Activated CD4-positive, alpha-beta T cell treated with anti-CD3 and anti-CD28 coated beads for 24 hours (primary cell): ENCODE measurements around the gene ATP6V0A1.
"Not testable (repeated sequence)": the region's sequence is repeated elsewhere in the genome, so short reads cannot be mapped to it uniquely, and the experiment has no call there.

Experiments
- DNase-seq, 2 donors: peaks; one replicate each; pipeline ENCODE4 v3.0.0-alpha.2; 2020; ENCODE audit warnings: low read depth in 2 of 2

ATP6V0A1 gene

GRCh38 chr17:42476411-42476810 is 17.7 kb downstream of the ATP6V0A1 start:
- no peak for DNase-seq

DNA sequence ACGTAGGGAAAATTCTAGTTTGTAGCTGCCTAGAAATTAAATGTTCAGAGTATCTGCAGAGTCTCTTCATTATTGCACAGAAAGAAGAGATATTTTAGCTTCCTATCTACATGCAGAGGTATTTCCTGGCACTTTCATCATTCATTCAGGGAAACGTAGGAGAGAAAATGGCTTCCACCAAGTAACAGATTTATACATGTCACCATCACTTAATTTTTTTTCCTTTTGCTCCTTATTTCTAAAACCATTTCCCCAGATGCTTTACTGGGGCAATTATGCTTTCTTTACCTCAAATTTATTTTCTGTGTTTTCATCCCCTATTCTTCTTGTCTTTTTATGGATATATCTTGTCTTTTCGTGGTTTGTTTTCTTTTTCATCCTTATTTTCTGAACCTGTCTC is 18.5 kb downstream of the ATP6V0A1 start:
- DNase-seq, result no peak

DNA sequence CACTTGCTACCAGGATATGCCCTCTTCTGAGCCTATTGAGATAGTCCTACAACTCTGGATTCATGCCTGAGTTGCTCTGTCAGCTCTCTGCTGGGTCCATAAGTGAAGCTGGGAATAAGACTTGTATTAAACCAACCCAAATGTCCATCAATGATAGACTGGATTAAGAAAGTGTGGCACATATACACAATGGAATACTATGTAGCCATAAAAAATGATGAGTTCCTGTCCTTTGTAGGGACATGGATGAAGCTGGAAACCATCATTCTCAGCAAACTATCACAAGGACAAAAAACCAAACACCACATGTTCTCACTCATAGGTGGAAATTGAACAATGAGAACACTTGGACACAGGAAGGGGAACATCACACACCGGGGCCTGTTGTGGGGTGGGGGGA is 19.1 kb downstream of the ATP6V0A1 start:
- not testable (repeated sequence) for DNase-seq

DNA sequence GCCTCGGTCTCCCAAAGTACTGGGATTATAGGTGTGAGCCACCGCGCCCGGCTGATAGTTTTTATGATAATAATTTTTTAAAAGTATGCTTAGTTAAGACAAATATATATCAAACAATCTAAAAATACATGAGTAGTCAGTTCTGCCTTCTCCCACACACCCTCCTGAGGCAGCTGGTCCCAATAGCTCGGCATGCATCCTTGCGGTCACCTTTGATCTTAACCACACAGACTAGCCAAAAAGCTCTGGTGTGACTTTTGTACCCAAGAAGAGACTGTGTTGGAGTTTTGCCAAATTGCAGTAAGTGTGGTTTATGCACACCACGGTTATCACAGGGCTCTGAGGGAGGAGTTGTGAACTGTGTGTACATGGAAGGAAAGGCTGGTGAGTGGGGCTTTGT is 25.6 kb downstream of the ATP6V0A1 start:
- peak; percentile 44 to 57 for DNase-seq

GRCh38 chr17:42485680-42486079 is 27.0 kb downstream of the ATP6V0A1 start:
- no peak for DNase-seq

DNA sequence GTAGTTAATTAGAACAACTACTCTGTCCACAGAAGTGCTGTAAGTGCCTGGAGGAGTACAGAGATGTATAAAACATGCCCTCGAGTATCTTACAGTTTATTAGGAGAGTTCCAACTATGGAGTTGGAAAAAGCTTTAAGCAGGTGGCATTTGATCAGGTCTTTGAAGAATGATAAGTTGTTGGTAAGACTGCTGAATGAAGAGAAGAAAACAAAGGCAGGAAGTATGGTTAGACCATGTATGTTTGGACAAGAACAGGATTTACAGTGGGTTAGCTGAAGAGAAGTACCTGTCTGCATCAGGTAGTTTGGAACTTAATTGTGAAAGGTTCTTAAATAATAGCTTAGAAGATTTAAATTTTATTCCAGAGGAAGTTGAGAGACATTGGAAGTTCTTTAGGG is 29.4 kb downstream of the ATP6V0A1 start:
- no peak for DNase-seq

- DNase-seq, result no peak
These were observed 34.6 kb downstream of the ATP6V0A1 start for GRCh38 chr17:42493319-42493718.

GRCh38 chr17:42494673-42495072 is 36.0 kb downstream of the ATP6V0A1 start:
- no peak for DNase-seq

- DNase-seq, result no peak
These were observed 40.1 kb downstream of the ATP6V0A1 start for GRCh38 chr17:42498828-42499227.

DNA sequence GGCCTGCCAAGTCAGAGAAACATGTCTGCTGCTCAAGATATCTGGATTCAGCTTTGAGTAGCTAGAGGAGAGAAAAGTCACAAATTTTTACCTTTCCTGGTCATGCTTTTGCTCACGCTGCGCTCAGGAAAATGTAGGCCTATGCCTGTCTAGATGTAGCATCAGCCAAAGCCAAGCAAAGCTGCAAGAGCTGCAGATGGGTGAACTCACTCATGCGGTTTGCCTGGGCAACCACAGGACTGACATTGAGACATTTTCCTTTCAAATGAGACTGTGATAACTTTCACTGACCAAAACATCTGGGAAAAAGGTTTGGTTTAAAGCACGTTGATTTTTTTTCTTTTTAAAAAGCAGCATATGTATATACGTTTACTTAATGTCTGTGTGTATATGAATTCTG is 43.4 kb downstream of the ATP6V0A1 start:
- DNase-seq, result no peak

- no peak for DNase-seq
These were observed 44.2 kb downstream of the ATP6V0A1 start for GRCh38 chr17:42502926-42503325.

GRCh38 chr17:42507671-42508070 is 49.0 kb downstream of the ATP6V0A1 start:
- no peak for DNase-seq

GRCh38 chr17:42508426-42509165 is 49.9 kb downstream of the ATP6V0A1 start:
- no peak for DNase-seq

DNA sequence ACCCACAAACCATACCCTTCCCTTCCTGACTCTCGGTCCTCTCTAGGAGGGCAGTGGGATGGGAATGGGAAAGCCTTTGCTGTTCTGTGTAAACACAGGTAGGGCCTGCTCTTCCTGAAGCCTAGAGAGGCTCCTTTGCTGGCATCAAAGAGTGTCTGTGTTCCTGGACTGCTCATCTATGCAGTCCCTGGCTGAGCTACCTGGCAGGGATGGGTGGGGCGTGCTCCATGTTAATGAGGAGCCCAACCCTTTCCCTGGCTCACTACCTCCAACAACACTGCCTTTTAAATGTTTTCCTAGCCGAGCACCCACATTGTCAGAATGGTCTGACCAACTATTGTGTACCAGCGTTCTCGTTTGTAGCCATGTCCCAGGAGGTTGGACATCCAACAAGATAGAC is 50.7 kb downstream of the ATP6V0A1 start:
- no peak for DNase-seq

- DNase-seq, result no peak
These were observed 51.2 kb downstream of the ATP6V0A1 start for GRCh38 chr17:42509841-42510240.

DNA sequence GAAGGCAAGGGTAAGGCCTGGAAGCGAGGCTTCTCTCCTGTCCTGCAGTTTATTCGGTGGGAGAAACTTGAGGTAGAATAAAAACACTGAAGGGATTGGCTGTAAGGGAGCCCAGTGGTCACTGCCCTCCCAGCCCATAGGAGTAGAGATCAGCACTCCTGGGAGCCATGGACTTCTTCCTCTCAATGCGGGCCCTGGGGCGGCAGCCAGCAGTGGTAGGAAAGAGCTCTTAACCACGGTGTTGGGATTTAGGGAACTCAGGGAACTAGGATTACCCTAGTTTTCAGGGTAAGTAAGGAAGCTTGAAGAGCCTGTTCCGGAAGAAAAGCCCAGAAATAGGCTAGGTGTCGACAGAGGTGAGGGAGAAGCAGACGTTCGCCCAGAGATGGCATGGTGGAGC is 53.6 kb downstream of the ATP6V0A1 start:
- DNase-seq, result no peak

DNA sequence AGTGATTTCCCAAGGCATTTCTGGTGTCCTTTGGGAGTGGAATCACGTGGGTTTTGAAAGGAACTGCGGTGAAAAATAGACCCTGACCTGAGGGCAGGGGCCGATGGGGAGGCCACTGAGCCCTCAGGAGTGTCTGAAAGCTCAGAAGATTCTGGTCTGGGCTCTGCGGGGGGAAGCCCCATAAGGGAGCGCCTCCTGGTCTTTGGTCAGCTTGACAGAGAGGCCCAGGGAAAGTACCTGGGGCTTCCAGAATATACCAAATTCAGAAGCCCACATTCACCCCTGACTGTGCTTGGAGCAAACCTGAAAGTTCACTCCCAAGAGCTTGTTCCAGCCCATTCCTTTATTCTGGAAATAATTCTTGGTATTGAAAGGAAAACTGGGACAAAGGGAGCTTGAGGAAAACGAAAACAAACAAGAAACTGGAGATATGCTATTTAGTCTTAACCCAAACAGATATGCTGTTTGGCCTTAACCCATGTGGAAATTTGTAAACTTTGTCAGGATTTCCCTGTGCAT is 54.1 kb downstream of the ATP6V0A1 start:
- no peak for DNase-seq

DNA sequence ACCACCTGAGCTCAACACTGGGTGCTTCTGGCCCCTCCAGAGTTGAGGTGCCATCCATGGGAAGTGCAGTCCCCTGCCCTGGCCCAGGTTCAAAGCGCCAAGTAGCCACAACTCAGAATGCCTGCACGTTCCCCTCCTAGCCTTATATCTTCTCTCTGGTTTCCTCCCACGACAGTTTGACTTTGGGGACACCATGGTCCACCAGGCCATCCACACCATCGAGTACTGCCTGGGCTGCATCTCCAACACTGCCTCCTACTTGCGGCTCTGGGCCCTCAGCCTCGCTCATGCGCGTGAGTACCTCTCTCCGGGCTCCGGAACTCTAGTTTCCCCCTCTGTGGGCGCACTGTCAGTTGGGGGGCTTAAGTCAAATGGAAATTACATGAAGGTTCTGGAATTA is 55.0 kb downstream of the ATP6V0A1 start:
- no peak for DNase-seq

GRCh38 chr17:42514279-42514678 is 55.6 kb downstream of the ATP6V0A1 start:
- DNase-seq, result no peak

DNA sequence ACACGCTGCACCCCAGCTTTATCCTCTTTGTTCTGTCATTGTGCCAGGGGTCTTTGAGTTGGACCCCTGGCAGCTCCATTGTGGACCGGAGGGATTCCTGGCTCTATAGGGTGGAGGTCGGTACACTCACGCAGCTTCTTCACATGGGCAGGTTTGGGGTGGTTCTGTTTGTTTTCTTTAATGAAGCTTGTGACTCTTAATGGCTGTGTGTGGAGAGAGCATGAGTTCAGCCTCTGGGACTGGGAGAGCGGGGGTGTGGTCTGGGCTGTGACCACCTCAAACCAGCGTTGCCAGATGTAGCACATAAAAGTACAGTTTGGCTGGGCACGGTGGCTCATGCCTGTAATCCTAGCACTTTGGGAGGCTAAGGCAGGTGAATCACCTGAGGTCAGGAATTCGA is 56.2 kb downstream of the ATP6V0A1 start:
- no peak for DNase-seq

GRCh38 chr17:42517516-42517915 is 58.8 kb downstream of the ATP6V0A1 start:
- DNase-seq, result peak; percentile 75 to 82

GRCh38 chr17:42518046-42518754 is 59.5 kb downstream of the ATP6V0A1 start:
- DNase-seq, result no peak
